Activated gamma-delta T cell (primary cell): Measurements from ENCODE around the gene POLD1.

ENCODE experiments used
- DNase-seq: peaks from one replicate; lab custom pipeline; 2025; lab: John Stamatoyannopoulos, UW

POLD1 gene

DNA sequence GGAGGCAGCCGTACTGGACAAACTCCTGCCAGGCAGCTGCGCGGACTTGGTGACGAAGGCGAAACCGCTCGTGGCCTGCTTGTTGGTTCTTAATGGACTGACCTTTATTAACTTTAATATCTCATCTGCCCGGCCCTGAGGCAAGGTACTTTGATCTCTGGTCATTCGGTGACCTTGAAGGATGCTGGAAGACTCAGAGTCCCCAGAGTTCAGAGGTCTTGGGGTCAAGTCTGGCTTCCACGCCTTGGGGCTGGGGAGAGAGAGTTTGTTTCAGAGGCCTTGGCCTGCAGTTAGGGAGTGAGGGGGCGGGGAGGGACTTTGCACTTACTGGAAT, 82.5 kb downstream of the POLD1 start:
- no peak for DNase-seq

DNA sequence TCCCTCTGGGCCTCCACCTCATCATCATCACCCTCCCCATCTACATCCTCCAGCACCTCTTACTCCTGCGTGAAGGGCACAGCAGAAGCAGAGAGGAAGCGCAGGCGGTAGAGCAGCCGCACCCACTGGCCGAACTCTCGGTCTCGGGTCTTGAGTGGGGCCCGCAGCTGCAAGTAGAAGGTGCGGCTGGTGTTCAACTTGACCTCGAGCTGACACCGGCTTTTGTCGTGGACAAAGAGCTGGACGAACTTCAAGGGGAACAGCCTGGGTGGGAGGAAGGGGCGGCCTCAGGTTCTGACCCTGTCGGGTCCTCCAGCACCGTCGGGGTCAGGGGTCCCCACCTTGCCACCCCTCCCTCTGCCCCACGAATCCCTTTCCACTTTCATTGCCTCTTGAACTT, 83.4 kb downstream of the POLD1 start:
- DNase-seq: no peak
